Measurements from ENCODE around the gene MRGPRE.

MRGPRE gene

DNA sequence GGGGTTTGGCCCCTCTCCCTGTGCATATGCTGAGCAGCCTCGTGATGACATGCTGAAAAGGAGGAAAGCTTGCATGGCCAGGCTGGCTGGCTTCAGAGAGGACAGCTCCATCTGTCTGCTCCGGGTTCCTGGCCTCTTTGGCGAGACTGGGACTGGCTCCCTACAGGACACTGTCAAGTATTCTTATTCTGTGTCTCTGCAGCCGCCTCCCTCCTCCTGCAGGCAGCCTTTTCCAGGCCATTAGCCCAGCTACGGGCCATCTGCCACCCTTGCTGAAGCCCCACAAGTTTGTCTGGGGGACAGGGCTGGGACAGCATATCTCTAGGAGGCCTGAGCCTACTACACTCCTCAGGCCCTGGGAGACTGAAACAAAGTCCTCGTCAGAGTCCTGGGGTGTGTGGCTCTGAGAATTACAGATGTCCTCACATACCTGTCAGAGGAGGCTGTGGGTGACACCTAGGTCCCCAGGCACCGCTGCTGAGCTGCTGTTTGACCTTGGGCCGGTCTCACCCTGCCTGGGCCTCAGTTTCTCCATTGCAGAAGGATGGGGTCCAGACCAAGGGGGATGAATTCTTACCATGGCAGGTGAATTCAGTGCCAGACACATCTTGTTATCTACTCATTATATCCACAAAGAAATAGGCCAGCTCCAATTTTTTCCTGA, 24.6 kb downstream of the MRGPRE start:
- Mint-ChIP-seq H3K4me1 (peaks cover under 1% of the 10 kb centered on the region), H3K27me3 (peaks cover 4% of the 10 kb centered on the region), H3K36me3 (ENCODE audit: low read depth) (no peaks in the 10 kb centered on the region), H3K27ac (no peak overlapping the region), H3K4me3 (no peak overlapping the region), H3K9me3 (no peaks in the 10 kb centered on the region)
- DNase-seq, result no peak
- ATAC-seq, result no peak

DNA sequence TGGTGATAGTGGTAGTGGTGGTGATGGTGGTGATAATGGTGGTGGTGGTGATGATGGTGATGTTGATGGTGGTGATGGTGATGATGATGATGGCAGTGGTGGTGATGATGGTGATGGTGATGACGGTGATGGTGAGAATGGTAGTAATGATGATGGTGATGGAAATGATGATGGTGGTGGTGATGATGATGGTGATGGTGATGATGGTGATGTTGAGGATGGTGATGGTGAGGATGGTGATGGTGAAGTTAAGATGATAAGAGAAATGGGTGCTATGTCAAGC, 25.4 kb downstream of the MRGPRE start:
- Mint-ChIP-seq H3K4me3 (no peak overlapping the region), H3K27me3 (peaks cover 9% of the 10 kb centered on the region), H3K9me3 (no peaks in the 10 kb centered on the region), H3K4me1 (peaks cover 3% of the 10 kb centered on the region), H3K36me3 (ENCODE audit: low read depth) (no peaks in the 10 kb centered on the region), H3K27ac (no peak overlapping the region)
- no peak for ATAC-seq
- DNase-seq, result no peak

DNA sequence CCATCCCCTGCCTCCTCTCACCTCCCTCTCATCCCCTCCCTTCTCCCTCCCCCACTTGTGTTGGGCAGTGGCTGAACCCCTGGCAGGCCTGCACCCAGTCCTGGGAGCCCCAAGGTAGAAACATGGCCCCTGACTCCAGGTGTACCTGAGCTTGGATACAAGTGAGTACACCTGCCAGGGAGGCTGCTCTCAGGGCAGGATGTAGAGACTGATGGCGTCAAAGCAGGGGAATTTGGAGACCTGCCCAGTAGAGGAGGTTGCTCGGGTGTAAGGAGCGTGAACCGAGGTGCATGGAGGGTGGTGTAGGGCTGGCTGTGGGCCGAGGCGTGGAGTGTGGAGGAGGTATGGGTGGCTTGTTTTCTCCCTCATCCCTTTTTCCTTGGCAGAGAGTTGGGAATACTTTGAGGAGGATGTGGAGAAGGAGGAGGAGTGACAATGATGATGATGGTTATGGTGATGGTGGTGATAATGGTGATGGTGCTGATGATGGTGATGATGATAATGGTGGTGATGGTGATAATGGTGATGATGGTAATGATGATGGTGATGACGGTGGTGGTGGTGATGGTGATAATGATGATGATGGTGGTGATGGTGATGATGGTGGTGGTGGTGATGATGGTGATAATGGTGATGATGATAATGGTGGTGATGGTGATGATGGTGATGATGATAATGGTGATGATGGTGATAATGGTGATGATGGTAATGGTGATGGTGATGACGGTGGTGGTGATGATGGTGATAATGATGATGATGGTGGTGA, 25.9 kb downstream of the MRGPRE start:
- H3K9me3 Mint-ChIP-seq, result no peaks in the 10 kb centered on the region
- H3K27ac Mint-ChIP-seq, result no peak overlapping the region
- no peak for ATAC-seq
- H3K27me3 Mint-ChIP-seq, result peaks cover 11% of the 10 kb centered on the region
- peaks cover 3% of the 10 kb centered on the region for H3K4me1 Mint-ChIP-seq
- DNase-seq, result no peak
- H3K4me3 Mint-ChIP-seq, result no peak overlapping the region
- no peaks in the 10 kb centered on the region for H3K36me3 Mint-ChIP-seq (ENCODE audit: low read depth)

DNA sequence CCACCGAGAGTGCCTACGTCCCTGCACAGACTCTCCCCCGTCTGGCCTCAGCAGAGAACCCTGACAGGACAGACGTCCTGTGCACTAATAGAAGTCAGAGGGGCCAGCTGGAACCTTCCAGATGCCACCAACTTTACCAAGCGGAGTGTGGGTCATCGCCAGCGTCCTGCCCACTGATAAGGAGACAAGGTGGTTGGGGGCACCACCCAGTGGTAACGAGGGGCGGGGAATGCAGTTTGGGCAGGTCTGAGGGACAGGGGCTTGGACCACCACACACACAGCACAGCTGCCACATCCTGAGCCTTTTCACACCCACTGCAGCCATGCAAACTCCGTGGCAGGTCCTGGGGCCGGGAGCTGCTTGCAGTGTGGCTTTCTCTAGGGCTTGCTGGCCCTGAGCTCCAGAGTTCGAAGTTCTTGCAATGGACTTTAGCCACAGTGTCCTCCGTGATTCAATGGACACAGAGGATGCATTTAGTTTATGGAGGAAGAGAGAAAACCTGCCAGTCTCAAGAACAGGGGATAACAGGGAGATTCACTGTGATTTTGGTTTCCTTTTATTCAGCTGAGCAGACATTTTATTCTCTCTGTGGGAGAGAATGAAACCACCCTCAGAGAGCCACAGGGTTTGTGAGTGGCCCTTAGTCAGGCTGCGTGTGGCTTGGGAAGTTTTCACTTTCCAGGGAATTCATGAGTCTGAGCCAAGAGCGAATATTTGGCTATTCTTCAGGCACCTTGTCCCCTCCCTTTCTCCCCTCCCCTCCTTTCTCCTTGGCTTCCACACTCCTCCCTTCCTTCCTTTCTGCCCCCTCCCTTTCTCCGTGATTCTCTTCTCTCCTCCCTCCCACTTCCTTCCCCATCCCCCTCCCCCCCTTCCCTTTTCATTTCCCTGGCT, 26.7 kb downstream of the MRGPRE start:
- ATAC-seq (no peak), DNase-seq (no peak)
- H3K36me3 Mint-ChIP-seq (ENCODE audit: low read depth), result no peaks in the 10 kb centered on the region
- H3K27me3 Mint-ChIP-seq, result peaks cover 11% of the 10 kb centered on the region
- no peaks in the 10 kb centered on the region for H3K9me3 Mint-ChIP-seq
- H3K27ac Mint-ChIP-seq, result no peak overlapping the region
- H3K4me3 Mint-ChIP-seq, result no peak overlapping the region
- peaks cover 3% of the 10 kb centered on the region for H3K4me1 Mint-ChIP-seq

DNA sequence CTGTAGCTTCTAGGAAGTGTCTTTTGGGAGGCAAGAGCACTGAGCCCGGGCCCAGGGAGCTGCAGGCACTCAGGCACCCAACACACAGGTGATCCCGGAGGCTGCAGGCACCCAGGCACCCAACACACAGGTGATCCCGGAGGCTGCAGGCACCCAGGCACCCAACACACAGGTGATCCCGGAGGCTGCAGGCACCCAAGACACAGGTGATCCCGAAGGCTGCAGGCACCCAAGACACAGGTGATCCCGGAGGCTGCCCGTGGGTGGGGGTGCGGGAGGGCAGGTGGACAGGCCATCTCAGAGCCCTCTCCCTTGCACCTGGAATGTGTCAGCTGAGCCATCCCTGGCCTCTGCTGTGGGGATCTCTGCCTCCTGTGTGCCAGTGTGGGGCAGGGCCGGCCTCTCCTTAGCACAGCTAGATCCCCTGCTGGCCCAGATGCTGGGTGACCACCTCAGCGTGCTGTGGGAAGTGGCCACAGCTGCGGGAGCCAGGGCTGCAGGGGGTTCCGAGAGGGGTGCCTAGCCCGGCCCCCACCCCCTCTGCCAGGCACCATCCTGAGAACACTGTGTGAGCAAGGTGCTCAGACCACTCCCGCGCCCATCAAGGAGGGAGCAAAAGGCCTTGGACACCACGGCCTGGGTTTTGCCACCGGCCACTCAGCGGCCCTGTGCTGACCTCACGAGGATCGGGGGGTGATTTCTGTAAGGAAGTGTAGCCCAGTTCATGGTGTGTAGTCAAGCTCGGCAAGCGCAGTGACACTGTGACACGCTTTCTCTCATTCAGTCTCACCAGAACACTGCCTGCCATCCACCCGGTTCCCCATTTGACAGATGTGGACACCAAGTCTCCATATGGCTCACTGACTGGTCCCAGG, 27.8 kb downstream of the MRGPRE start:
- ATAC-seq (no peak), DNase-seq (no peak)
- H3K36me3 Mint-ChIP-seq (ENCODE audit: low read depth), result no peaks in the 10 kb centered on the region
- no peaks in the 10 kb centered on the region for H3K9me3 Mint-ChIP-seq
- H3K27ac Mint-ChIP-seq, result no peak overlapping the region
- H3K27me3 Mint-ChIP-seq, result peaks cover 13% of the 10 kb centered on the region
- H3K4me3 Mint-ChIP-seq, result no peak overlapping the region
- peaks cover 3% of the 10 kb centered on the region for H3K4me1 Mint-ChIP-seq

DNA sequence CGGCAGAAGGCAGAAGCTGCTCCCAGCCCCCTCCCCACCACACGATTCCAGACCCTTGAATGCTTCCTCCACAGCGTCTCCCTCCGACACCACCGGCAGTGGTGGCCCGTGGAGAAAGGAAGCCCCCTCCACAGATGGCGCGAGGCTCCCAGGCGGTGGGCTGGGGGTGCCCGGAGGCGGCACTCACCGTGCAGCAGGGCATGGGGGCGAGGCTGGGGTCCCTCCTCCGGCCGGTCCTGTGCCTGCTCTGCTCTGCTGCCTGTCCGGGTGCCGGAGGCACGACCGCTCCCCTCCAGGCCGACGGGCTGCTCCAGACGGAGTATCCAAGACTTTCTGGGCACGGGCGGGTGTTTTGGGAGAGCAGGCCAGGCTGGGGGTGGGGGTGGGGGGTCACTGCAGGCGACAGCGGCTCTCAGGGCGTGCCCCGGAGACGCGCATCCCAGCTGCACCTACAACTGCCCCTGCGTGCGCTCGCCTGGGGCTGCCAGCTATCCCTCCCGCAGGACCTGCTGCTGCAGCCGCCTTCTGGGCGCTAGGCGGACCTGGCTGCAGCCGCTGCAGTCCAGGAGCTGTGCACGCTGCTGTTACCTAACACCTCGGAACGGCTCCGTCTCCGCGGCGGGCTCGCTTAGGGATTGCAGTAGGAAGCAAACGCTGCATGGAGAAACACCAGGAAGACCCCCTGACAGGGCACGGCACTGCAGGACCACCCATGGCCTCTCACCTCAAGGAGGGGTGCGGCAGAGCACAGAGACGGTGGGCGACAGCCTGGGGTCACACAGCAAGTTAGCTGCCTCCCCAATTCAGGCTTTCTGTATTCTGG, 28.8 kb downstream of the MRGPRE start:
- Mint-ChIP-seq H3K27ac (no peak overlapping the region), H3K27me3 (peaks cover 15% of the 10 kb centered on the region), H3K4me3 (no peak overlapping the region), H3K36me3 (ENCODE audit: low read depth) (no peaks in the 10 kb centered on the region), H3K9me3 (no peaks in the 10 kb centered on the region), H3K4me1 (peaks cover 3% of the 10 kb centered on the region)
- DNase-seq (no peak), ATAC-seq (no peak)

DNA sequence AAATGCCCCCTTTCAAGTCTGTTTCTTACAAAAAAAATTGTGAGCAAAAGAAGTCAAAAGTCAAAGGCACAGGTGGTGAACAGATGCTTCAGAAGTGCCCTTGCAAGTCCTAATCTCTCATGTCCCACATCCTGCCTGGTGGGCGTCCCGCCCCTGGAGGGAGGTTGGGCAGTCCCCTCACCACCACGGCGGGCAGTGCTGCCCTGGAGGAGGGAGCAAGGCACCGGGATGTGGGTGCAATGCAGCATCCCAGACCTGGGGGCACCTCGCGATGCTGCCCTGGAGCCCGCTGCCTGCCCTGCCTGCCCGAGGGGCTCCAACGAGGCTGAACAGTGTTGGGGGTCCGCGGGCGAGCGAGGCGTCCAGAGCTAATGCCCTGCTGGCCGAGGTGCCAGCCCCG, 29.5 kb downstream of the MRGPRE start:
- Mint-ChIP-seq H3K27me3 (peaks cover 16% of the 10 kb centered on the region), H3K36me3 (ENCODE audit: low read depth) (no peaks in the 10 kb centered on the region), H3K4me3 (no peak overlapping the region), H3K9me3 (no peaks in the 10 kb centered on the region), H3K27ac (no peak overlapping the region), H3K4me1 (peaks cover 3% of the 10 kb centered on the region)
- DNase-seq, result no peak
- ATAC-seq, result no peak

DNA sequence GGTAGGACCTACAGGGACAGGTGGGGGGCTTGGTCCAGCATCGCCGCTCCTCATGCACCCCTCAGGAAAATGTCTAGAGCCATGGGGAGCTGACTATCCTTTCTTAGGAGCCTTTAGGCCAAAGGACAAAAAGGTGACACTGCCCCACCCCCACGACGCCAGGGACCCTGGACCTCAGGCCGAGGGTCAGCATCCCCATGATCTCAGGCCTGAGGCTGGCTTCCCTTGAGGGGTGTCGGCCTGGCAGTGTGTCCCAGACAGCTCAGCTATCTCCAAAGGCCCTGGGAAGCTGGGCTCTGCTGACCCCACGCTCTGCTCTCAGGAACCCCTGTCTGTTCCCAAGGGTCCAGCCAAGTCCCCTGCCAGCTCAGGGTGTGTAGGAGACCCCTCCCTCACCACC, 29.9 kb downstream of the MRGPRE start:
- Mint-ChIP-seq H3K4me3 (no peak overlapping the region), H3K27ac (no peak overlapping the region), H3K27me3 (peaks cover 16% of the 10 kb centered on the region), H3K4me1 (peaks cover 3% of the 10 kb centered on the region), H3K9me3 (no peaks in the 10 kb centered on the region), H3K36me3 (ENCODE audit: low read depth) (no peaks in the 10 kb centered on the region)
- no peak for DNase-seq
- no peak for ATAC-seq

DNA sequence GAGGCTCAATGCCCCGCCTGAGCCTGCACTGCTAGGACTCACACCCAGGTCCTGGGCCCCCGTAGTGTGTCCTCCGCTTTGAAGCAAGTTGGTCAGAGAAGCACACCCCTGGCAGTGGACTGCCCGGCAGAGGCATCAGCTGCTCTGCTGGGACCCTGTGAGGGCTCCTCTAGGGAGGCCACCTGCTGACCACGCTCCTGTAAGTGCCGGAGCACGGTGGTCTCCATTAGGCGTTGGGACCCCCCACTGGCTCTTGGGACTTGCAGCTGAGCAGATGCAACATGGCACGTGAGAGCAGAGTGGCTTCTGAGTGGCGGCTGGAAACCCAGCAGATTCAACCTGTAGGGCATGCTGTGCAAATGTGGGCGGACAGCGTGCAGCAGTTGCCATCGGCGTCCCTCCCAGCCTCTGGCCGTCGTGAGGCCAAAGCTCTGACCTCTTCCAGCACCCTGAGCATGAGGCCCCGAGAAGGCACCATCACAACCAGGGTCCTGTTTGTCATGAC, 30.5 kb downstream of the MRGPRE start:
- H3K4me1 Mint-ChIP-seq, result peaks cover 3% of the 10 kb centered on the region
- no peaks in the 10 kb centered on the region for H3K36me3 Mint-ChIP-seq (ENCODE audit: low read depth)
- peaks cover 16% of the 10 kb centered on the region for H3K27me3 Mint-ChIP-seq
- DNase-seq (no peak), ATAC-seq (no peak)
- H3K9me3 Mint-ChIP-seq, result no peaks in the 10 kb centered on the region
- no peak overlapping the region for H3K4me3 Mint-ChIP-seq
- H3K27ac Mint-ChIP-seq, result no peak overlapping the region

DNA sequence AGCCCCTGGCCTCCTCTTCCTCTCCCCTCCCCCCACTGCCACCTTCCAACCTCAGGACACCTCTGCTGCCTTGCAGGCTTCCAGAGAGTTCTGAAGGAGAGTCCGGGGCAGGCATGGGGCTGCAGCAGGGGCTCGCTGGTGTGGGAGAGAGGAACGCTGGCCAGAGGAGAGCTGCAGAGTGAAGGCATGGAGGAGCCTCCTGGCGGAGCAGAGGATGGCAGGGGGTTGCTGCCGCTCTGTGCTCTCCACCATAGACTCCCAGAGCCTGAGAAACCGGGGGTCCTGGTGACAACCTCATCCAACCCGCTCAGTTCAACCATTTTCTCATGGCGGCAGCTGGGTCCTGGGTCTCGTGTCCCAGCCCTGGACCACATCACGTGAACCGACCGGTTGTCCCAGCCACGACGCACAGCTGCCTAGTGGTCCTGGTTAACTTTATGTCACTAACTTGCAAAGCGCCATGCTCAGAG, 31.1 kb downstream of the MRGPRE start:
- no peak overlapping the region for H3K27ac Mint-ChIP-seq
- H3K4me1 Mint-ChIP-seq, result peaks cover 3% of the 10 kb centered on the region
- H3K36me3 Mint-ChIP-seq (ENCODE audit: low read depth), result no peaks in the 10 kb centered on the region
- no peak overlapping the region for H3K4me3 Mint-ChIP-seq
- H3K27me3 Mint-ChIP-seq, result peaks cover 16% of the 10 kb centered on the region
- no peak for ATAC-seq
- no peaks in the 10 kb centered on the region for H3K9me3 Mint-ChIP-seq
- no peak for DNase-seq

DNA sequence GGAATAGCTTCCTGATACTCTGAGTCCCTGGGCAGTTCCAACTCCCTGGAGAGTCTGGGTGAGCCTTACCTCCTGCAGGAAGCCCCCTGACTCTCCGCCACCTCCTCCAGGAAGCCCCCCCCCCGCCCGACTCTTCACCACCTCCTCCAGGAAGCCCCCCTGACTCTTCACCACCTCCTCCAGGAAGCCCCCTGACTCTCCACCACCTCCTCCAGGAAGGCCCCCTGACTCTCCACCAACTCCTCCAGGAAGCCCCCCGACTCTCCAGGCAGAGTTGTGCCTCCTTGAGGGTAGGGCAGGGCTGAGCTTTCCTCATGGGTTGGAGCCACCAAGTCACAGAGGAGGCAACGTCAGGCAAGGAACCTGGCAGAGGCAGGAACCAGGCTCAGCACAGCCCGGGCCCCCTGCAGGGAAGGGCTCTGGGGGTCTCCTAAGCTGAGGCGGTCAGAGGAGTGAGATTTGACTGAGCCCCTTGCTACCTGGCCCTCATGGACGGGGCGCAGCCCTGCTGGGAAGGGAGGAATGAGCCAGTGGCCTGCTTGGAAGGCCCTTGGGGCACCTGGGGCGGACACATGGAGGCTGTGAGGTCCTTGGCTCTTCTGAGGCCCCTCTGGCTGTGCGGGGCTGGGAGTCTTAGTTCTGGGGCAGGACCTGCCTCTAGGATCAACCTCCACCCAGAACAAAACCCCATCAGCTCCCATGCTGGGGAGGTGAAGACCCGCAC, 31.7 kb downstream of the MRGPRE start:
- no peak overlapping the region for H3K27ac Mint-ChIP-seq
- ATAC-seq (no peak), DNase-seq (no peak)
- no peaks in the 10 kb centered on the region for H3K36me3 Mint-ChIP-seq (ENCODE audit: low read depth)
- no peak overlapping the region for H3K4me3 Mint-ChIP-seq
- H3K27me3 Mint-ChIP-seq, result peaks cover 16% of the 10 kb centered on the region
- H3K4me1 Mint-ChIP-seq, result peaks cover 3% of the 10 kb centered on the region
- no peaks in the 10 kb centered on the region for H3K9me3 Mint-ChIP-seq

DNA sequence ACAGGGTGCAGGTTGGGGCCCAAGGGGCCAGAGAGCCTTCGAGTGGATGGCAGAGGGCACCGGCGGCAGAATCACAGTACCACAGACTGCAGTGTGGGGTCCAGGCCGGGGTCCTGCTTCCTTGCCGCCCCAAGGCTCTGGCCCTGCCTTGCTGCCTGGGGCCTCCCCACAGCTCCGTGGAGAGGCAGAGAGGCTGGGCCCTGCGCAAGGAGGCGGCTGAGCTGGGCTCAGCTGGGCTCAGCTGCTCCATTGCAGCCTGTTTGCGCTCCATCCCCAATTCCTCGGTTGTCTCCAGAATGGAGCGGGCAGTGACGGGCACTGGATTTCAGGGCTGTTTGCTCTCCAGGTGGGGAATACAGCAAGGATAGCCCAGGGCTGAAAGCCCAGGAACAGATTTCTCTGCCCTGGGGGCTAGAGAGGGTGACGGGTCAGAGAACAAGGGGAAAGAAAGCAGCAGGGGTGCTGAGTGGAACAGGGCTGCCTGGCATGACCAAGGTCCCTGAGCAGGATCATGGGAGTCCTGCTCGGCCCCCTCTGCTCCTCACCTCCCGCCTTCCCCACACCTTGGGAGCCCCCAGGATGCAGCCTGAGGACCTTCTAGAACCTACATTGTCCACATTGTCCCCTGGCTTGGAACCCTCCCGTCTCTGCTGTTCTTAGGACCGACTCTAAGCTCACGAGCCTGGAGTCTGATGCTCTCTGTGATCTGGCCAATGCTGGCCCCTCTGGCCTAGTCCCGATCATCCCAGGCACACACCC, 32.5 kb downstream of the MRGPRE start:
- Mint-ChIP-seq H3K9me3 (no peaks in the 10 kb centered on the region), H3K27ac (no peak overlapping the region), H3K36me3 (ENCODE audit: low read depth) (no peaks in the 10 kb centered on the region), H3K27me3 (peaks cover 16% of the 10 kb centered on the region), H3K4me1 (peaks cover 3% of the 10 kb centered on the region), H3K4me3 (no peak overlapping the region)
- ATAC-seq (no peak), DNase-seq (no peak)

Data from activated naive CD8-positive, alpha-beta T cell treated with anti-CD3 and anti-CD28 coated beads, Interleukin-2, amount 50 U/mL, for 24 hours (primary cell).